Spleen (tissue), 11 donors: ENCODE data around the gene RPGRIP1L. TPM values are rescaled to one million over a fixed set of nuclear protein-coding genes. Genes with fewer than 3 reads are reported as not detected.
A peak's percentile ranks its signal among the peaks of the same experiment; 100 is the strongest.

ENCODE experiments used
- DNase-seq: peaks from one replicate; pipeline ENCODE4 v3.0.0-alpha.2; 2020
- H3K27ac ChIP-seq, 8 donors: fragments of 200-600 bp; sonication (generic) in 7 of 8; 1 replicate in 4 of 8; 2 replicates in 4 of 8; pipeline versions ENCODE4 v1.5.0 to v1.8.0; 2016 to 2021; ENCODE audit warnings: inconsistent platforms in 4 of 8, mild to moderate bottlenecking in 4 of 8, moderate library complexity in 1 of 8
- H3K27me3 ChIP-seq, 7 donors: fragments of 200-600 bp; sonication (generic) in 6 of 7; replicated peaks in 1 of 7; 1 replicate in 4 of 7; 2 replicates in 3 of 7; pipeline versions ENCODE4 v1.5.0 to v1.8.0; 2016 to 2021; ENCODE audit warnings: inconsistent platforms in 3 of 7, mild to moderate bottlenecking in 1 of 7
- H3K36me3 ChIP-seq, 6 donors: fragments of 200-600 bp; sonication (generic) in 5 of 6; 1 replicate in 4 of 6; 2 replicates in 2 of 6; pipeline versions ENCODE4 v1.5.0 to v1.8.0; 2016 to 2021; ENCODE audit warnings: inconsistent platforms in 2 of 6
- H3K4me1 ChIP-seq, 6 donors: fragments of 200-600 bp; sonication (generic) in 5 of 6; 1 replicate in 3 of 6; 2 replicates in 3 of 6; pipeline versions ENCODE4 v1.5.0 to v1.8.0; 2016 to 2021; ENCODE audit warnings: inconsistent platforms in 3 of 6
- H3K4me3 ChIP-seq, 8 donors: fragments of 200-600 bp; sonication (generic) in 7 of 8; 1 replicate in 4 of 8; 2 replicates in 4 of 8; pipeline versions ENCODE4 v1.5.0 to v1.8.0; 2016 to 2021; ENCODE audit warnings: inconsistent platforms in 4 of 8, mild to moderate bottlenecking in 4 of 8, moderate library complexity in 2 of 8
- H3K9me3 ChIP-seq, 8 donors: fragments of 200-600 bp; sonication (generic) in 7 of 8; 1 replicate in 4 of 8; 2 replicates in 4 of 8; pipeline versions ENCODE4 v1.5.0 to v1.8.0; 2016 to 2021; ENCODE audit warnings: inconsistent platforms in 4 of 8
- POLR2A ChIP-seq, 3 donors: fragments of 450-650 bp; IDR thresholded peaks; one replicate each; pipeline ENCODE4 v1.5.1; 2017; ENCODE audit warnings: antibody characterized with exemption in 3 of 3, mild to moderate bottlenecking in 1 of 3
- POLR2AphosphoS5 ChIP-seq, 3 donors: sonication (generic); formaldehyde crosslinking; IDR thresholded peaks; one replicate each; pipeline ENCODE4 v1.5.1; 2017; ENCODE audit warnings: antibody characterized with exemption in 3 of 3
- WGBS, 5 donors: extraction: QIAGEN DNeasy Blood & Tissue Kit in 3 of 5; methylation state at CpG; one replicate each; pipeline versions ENCODE4 v1.1.5 to v1.1.7; 2013 to 2018; 5-methylcytosine and 5-hydroxymethylcytosine counted together
- intact Hi-C: fragments of 100-400 bp; cut with DNase I; formaldehyde crosslinking; loops from one replicate; pipeline ENCODE4 v1.15.0; 2023; ENCODE audit warnings: low total_unique reads
- polyA plus RNA-seq, 3 donors: library from polyadenylated mRNA; stranded (reverse); fragments of 200-250 nt; gene quantifications; one replicate each; pipeline ENCODE4 v1.2.1, GENCODE V29; 2013
- total RNA-seq, 7 donors: library from RNA; depleted of rRNA in 3 of 7; stranded (reverse); fragments of >200 nt in 3 of 7; fragmentation: NEBNext Ultra II Directional in 4 of 7; extraction: Animal tissue kit (Norgen Biotek cat#: 25700) in 4 of 7; gene quantifications; one replicate each; pipeline versions ENCODE4 v1.1.0 to v1.2.1, GENCODE V29; 2016 to 2021
- TF ChIP-seq, protein P1 (sequence below), 11 experiments: fragments of 200-600 bp in 7 of 11; fragments of 450-650 bp in 4 of 11; sonication (generic) in 4 of 11; IDR thresholded peaks in 8 of 11; conservative IDR thresholded peaks in 3 of 11; 1 replicate in 7 of 11; 2 replicates in 4 of 11; pipeline versions ENCODE4 v1.4.0 to v1.8.0; 2016 to 2021; ENCODE audit warnings: antibody characterized with exemption in 11 of 11, inconsistent platforms in 4 of 11, mild to moderate bottlenecking in 1 of 11
- donor health status: healthy with polysubstance abuse.
- donor health status: DM: no; HTN: no; CAD: no; lungs with moderate emphysema.
- donor health status: DM: no; HTN: no; CAD: no.
- donor health status: Bipolar disorder and iron deficiency.
- donor health status: healthy.
- donor health status: DM: no; HTN: no; CAD: no.
- donor health status: DM: yes; HTN: yes; CAD: no.

RPGRIP1L gene
- total and polyA plus RNA-seq, 10 donors, result 0.65 to 4.4 (median 2.4) TPM

DNA sequence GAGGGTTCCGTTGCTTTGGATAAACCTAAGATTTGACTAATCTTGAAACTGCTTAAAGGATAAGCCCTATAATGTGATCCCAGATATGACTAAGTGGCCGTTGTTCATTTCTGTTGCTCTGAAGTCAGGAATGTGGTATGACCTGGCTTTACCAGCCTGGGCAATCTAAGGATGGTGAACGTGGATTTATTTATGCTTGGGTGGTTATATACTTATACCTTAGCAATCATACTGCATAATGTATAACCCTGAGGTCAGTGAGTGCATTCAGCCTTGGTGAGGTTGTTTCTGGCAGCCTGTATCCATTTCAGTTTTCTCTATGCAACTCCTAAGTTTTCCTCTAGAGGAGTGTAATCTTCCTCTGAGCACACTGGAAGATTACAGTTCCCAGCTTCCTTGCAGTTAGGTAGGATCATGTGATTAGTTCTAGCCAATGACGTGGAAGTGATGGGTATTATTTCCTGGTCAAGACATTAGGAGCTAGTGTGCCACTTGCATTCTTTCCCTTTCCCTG lies 42.2 kb upstream of the RPGRIP1L start:
- Histone ChIP-seq H3K27me3 (no peaks in the 10 kb centered on the region), H3K4me3 (no peak overlapping the region), H3K4me1 (peaks cover 0 to 29% (median 20%) of the 10 kb centered on the region in 6 donors), H3K27ac (no peak overlapping the region), H3K36me3 (no peaks in the 10 kb centered on the region), H3K9me3 (peaks cover 0 to 12% (median 6%) of the 10 kb centered on the region in 8 donors)
- 77 to 86% (median 80%) methylated on average over 4 of the region's 4 CpGs for WGBS, 5 donors
- intact Hi-C loops, result no loop called here
- no peak for DNase-seq
- TF ChIP-seq POLR2AphosphoS5 (IDR thresholded peaks at IDR 0.05) (no peak), POLR2A (IDR thresholded peaks at IDR 0.05) (no peak)
- TF ChIP-seq, protein P1, sequence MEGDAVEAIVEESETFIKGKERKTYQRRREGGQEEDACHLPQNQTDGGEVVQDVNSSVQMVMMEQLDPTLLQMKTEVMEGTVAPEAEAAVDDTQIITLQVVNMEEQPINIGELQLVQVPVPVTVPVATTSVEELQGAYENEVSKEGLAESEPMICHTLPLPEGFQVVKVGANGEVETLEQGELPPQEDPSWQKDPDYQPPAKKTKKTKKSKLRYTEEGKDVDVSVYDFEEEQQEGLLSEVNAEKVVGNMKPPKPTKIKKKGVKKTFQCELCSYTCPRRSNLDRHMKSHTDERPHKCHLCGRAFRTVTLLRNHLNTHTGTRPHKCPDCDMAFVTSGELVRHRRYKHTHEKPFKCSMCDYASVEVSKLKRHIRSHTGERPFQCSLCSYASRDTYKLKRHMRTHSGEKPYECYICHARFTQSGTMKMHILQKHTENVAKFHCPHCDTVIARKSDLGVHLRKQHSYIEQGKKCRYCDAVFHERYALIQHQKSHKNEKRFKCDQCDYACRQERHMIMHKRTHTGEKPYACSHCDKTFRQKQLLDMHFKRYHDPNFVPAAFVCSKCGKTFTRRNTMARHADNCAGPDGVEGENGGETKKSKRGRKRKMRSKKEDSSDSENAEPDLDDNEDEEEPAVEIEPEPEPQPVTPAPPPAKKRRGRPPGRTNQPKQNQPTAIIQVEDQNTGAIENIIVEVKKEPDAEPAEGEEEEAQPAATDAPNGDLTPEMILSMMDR (IDR thresholded peaks at IDR 0.05 in 8 of 11, conservative IDR thresholded peaks at IDR 0.05 in 3 of 11), result no peak

DNA sequence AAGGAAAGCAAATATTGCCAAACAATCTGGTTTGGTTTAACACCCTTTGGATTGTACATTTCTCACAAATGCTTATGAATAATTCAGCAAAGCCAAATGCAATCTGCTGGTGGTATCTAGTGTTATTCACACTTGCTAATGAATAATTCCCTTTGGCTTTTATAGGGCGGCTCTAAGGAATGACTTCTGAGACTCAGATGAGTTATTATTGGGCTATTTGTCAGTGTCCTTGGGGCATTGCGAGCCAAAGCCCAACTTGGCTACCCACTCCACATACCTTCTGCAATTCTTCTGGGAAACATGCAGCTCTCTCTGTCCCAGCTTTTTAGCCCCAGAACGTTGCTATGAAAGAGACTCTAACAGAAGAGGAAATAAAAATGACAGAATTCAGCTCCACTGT lies 41.4 kb upstream of the RPGRIP1L start:
- H3K4me3 ChIP-seq, result no peak overlapping the region
- H3K4me1 ChIP-seq, result peaks cover 0 to 29% (median 21%) of the 10 kb centered on the region in 6 donors
- no peak overlapping the region for H3K27ac ChIP-seq
- H3K9me3 ChIP-seq, result peaks cover 0 to 12% (median 6%) of the 10 kb centered on the region in 8 donors
- intact Hi-C loops, result no loop called here
- no peaks in the 10 kb centered on the region for H3K27me3 ChIP-seq
- no peak for TF ChIP-seq POLR2AphosphoS5 (IDR thresholded peaks at IDR 0.05)
- no peak for TF ChIP-seq POLR2A (IDR thresholded peaks at IDR 0.05)
- TF ChIP-seq, protein P1 (IDR thresholded peaks at IDR 0.05 in 8 of 11, conservative IDR thresholded peaks at IDR 0.05 in 3 of 11), result no peak
- no peak for DNase-seq
- 57 to 76% (median 64%) methylated on average over 3 of the region's 3 CpGs for WGBS, 5 donors
- no peaks in the 10 kb centered on the region for H3K36me3 ChIP-seq

DNA sequence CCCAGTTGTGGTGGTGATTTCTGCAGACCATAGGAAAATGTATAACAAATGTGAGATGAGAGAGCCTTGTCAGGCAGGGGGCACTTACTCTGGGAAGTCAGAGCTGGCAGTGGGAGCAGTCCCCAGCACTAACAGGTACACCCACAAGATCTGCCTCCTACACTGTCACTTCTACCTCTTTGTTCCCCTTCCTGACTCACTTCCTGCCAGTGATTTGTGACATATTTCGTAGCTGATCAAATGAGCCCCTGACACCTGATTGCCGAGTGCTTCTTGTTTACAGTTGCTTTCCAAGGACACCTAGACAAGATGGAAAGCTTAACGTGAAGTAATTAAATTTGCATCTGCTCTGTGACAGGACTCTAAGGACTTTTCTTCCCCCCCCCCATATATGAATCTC lies 40.8 kb upstream of the RPGRIP1L start:
- TF ChIP-seq POLR2AphosphoS5 (IDR thresholded peaks at IDR 0.05) (no peak), POLR2A (IDR thresholded peaks at IDR 0.05) (no peak)
- TF ChIP-seq, protein P1 (IDR thresholded peaks at IDR 0.05 in 8 of 11, conservative IDR thresholded peaks at IDR 0.05 in 3 of 11), result no peak
- Histone ChIP-seq H3K27me3 (no peaks in the 10 kb centered on the region), H3K27ac (no peak overlapping the region), H3K9me3 (peaks cover 0 to 12% (median 6%) of the 10 kb centered on the region in 8 donors), H3K4me3 (no peak overlapping the region), H3K36me3 (no peaks in the 10 kb centered on the region), H3K4me1 (peaks cover 0 to 29% (median 21%) of the 10 kb centered on the region in 6 donors)
- intact Hi-C loops, result no loop called here
- 26 to 44% (median 32%) methylated on average over 3 of the region's 3 CpGs for whole genome bisulfite sequencing, 5 donors
- peak; percentile 28 for DNase-seq

DNA sequence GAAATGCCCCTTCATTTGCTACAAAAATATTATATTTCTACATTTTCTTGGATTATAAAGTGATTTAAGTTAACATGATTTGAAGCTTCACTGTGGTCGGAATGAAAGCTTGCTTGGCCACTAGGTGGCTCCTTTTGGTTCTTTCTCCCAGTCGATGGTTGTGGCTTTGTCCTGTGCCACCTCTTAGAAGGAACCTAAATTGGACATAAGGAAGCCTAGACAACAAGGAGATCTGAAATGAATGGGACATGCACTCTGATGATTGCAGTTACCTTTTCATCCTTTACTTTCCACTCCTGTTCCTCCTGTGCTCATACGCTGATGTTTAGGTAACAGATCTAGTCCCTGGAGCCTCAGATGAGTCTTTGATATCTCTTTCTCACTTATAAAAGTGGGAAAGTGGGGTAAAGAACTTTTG lies 39.5 kb upstream of the RPGRIP1L start:
- DNase-seq, result no peak
- WGBS, 5 donors, result 63 to 68% (median 65%) methylated on average over 3 of the region's 3 CpGs

More for the DNA sequence above, 39.5 kb upstream of the RPGRIP1L start:
- intact Hi-C loops, result no loop called here
- no peaks in the 10 kb centered on the region for H3K27me3 ChIP-seq
- no peak for TF ChIP-seq POLR2AphosphoS5 (IDR thresholded peaks at IDR 0.05)
- TF ChIP-seq, protein P1 (IDR thresholded peaks at IDR 0.05 in 8 of 11, conservative IDR thresholded peaks at IDR 0.05 in 3 of 11), result peak in 6 of 11 experiments; percentile 15 to 55 (median 44)
- TF ChIP-seq POLR2A (IDR thresholded peaks at IDR 0.05), result no peak
- H3K9me3 ChIP-seq, result peaks cover 0 to 11% (median 6%) of the 10 kb centered on the region in 8 donors
- no peaks in the 10 kb centered on the region for H3K36me3 ChIP-seq
- no peak overlapping the region for H3K27ac ChIP-seq
- no peak overlapping the region for H3K4me3 ChIP-seq
- peaks cover 0 to 29% (median 21%) of the 10 kb centered on the region in 6 donors for H3K4me1 ChIP-seq
